Retina (tissue), 1 donor: ENCODE measurements around the gene FADS1.

Experiments
- DNase-seq: peaks from one replicate; pipeline ENCODE4 v3.0.0-alpha.2; 2016

The FADS1 gene

DNA sequence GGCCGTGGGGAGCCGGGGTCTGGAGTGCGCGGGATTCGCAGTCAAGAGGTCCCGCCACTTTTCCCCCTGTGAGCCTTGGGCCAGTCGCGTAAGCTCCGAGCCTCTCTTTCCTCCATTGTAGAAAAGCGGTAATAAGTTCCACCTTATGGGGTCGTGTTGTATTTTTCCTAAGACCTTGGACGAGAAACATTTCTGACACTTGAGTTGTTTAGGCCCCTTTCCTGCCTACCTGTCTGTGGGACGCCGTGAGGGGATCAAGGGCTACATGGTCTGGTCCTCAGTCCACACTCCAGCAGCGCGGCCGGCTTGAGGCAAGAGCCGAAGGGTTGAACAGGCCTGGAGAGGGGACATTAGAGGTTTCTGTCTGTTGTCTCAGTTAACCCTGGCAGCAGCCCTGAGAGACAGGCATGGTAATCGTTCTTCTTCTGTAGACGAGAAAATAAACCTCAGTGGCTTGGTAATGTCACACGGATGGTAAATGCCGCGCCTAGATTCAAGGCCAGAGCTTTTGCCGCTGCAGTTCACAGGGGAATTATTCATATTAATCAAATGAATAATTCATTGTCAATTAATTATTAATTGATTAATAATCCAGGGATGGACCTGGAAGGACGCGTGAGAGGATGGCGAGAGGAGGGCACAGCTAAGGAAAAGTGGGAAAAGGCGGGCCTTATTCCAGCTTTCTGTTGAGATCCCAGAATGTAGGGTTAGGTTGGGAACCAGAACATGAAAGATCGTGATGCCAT, 23.5 kb downstream of the FADS1 start:
- no peak for DNase-seq

DNA sequence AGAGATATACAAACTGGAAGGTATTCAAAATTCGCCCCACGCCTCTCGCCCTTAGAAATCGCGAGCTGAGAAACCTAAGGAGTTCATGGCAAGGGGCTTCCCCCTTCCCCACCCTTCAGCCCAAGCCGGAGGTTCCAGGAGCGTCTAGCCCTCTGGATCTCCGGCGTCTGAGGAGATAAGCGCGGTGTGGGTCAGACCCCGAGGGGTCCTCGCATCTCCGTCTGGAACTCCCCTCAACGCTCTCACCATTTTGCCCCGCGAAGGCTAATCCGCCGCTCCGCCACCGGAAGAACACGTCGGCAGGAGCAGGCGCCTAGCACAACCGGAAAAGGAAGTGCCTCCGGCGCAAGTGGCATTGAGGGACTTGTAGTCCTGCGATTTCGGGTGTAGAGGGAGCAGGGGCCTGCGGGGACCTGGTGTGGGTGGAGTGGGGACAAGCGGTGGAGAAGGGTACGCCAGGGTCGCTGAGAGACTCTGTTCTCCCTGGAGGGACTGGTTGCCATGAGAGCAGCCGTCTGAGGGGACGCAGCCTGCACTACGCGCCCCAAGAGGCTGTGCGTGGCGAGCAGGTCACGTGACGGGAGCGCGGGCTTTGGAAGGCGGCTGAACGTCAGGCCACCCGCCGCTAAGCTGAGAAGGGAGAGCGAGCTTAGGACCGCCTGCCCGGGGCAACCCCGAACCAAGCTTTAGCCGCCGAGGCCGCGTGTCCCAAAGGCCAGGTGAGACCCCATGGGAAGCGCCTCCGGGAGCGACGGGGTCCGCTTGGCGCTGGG, 24.3 kb downstream of the FADS1 start, which contains the start of the genes FEN1 and TMEM258:
Gene FEN1 (plus strand): TSS at position 602 of the 773 bp plus-strand sequence. CDS start 2,451 bp downstream, outside the sequence.
Gene TMEM258 (minus strand): TSS at position 290 of the 773 bp plus-strand sequence. CDS start 41 bp downstream, at position 249.
- DNase-seq, result peak; percentile 100

DNA sequence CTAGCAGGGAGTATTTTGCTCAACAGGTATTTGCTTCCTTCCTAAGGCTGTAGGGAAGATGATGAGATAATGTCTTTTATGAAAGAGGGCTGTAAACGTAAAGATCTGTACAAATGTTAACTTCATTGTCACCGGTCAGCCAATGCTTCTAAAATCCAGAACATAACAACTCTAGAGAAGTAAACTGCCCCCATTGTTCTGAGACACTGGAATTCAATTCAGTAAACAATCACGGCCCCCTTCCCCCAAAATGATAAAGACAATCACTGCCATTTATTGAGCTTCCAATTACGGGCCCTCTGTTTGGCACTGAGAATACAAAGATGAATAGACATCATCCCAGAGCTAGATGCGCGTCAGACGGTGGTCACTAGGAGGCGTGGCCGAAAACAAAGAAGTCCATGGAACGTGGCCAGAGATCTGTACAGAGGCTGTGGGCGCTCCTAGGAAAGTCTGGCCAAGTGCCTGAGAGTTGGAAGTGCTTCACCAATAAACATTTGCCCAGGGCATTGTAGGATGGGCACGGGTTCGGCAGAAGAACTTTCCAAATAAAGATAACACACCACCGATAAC, 25.0 kb downstream of the FADS1 start:
- DNase-seq, result no peak

DNA sequence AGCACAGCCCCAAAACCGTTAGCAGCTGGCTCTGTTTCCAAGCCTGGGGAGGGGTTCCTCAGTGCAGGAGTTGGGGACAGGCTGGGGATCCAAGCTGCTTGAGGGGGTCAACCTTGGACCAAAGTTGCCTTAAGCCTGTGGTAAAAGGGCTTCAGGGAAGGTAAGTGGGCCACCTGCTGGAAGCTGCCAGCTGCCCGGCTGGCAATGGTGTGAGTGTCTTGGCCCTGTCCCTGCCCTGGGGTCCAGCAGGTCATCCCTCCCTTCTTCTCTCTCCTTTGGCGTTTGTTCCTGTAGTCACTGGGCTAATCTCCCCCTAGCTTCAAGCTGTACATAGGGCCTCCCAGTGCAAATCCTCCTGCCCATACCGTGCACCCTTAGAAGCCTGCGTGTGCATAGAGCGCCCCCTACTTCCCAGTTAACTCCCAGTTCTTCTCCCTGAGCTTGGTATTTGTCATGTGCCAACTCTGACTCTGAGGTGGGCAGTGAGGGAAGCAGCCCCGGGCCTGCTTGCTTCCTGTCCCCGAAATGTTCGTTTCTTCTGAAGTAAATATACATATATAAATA, 28.8 kb downstream of the FADS1 start:
- peak; percentile 47 for DNase-seq

DNA sequence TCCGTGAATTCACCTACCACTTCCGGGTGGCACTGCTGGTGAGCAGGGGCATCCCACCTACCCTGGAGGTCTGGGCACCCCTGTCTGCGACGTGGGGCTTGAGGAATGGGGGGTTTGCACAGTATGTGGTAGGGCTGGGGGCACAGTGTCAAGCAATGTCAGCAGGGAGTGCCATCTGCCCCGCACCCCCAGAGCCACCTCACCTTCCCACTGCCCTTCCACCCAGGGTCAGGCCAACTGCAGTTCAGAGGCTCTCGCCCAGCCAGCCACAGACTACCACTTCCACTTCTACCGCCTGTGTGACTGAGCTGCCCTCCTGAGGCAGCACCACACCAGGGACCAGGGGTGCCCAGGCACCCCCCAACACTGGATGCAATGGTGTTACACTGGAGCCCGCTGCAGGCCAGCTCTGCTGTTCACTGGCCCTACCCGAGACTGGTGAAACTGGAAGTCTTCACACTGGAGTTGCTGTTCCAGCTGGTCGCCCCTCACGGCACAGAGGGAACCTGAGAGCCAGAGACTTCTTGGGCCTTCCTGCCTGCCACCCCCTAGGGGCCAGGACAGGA, 30.9 kb downstream of the FADS1 start:
- DNase-seq, result no peak

DNA sequence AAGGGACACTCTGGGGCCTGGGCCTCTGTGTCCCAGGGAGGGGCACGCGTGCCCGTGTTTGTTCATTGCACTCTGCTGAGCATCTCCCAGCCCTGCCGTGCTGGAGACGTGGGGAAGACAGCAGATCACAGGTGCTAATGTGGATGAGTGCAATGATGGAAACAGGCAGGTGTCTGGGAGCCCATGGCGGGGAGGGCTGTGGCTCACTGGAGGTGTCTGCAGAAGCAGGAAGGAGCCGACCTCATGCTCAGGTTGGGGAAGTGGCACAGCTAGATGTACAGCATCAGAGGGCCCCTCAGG, 32.3 kb downstream of the FADS1 start:
- DNase-seq, result no peak

DNA sequence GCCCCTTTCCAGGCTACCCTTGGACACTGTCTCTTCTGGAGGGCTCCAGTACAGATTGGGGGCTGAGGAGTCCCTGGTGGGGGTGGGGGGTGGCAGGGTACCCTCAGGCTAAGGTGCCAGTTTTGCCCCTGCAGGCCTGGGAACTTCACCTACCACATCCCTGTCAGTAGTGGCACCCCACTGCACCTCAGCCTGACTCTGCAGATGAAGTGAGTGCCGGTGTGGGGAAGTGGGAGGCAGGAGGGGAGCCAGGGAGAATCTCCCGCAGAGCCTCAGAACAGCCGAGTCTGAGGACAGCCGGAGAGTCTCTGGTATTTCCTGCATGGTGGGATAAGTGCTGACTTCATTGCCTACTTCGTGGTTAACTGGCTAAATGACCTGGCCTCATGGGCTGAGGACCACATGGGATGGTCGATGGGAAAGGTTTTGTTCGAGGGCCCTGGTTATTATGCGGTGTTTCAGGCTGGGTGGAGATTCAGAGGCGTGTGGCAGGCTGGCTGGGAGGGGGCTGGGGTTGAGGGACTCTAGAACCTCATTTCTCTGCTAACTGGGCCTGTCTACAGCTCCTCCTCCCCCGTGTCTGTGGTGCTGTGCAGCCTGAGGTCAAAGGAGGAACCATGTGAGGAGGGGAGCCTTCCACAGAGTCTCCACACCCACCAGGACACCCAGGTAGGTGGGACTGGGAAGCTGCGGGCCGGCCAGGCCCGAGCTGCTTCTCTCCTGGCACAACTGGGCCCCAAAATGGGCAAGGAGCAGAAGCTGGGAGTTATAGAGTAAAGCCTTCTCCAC, 32.9 kb downstream of the FADS1 start:
- no peak for DNase-seq

DNA sequence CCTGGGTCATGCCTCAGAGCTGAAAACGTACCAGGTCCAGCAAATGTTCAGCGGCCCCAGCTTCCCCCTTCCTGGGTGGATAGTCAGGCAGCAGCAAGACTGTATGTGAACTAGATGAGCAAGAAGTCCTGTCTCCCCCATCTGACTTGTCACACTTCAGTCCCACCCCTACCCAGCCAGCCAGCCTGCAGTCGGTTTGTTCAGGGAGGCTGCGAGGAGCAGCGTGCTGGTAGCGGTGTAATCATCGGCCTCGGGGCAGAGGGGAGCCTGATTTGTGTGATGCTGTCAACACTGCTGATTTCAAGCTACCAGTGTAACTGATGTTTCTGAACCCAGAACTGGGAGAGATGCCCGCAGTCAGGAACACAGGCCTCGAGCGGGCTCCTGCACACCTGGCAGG, 34.0 kb downstream of the FADS1 start:
- no peak for DNase-seq

DNA sequence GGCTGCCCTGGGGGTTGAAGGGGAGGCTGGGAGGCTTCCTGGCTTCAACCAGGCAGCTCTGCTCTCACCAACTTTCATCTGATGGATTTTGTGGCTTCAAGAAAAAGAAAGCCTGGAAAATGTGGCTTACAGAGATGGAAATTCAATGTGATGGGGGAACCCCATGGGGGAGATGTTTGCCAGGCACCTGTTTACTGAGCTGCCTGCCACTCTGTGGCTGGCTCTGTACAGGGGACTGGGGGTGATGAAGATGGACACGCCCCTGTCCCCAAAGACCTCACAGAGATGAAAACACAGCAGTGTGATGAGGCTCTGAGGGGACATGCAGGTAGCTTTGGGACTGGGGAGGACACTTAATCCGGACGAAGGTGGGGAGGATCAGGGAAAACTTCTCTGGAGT, 34.5 kb downstream of the FADS1 start:
- no peak for DNase-seq

DNA sequence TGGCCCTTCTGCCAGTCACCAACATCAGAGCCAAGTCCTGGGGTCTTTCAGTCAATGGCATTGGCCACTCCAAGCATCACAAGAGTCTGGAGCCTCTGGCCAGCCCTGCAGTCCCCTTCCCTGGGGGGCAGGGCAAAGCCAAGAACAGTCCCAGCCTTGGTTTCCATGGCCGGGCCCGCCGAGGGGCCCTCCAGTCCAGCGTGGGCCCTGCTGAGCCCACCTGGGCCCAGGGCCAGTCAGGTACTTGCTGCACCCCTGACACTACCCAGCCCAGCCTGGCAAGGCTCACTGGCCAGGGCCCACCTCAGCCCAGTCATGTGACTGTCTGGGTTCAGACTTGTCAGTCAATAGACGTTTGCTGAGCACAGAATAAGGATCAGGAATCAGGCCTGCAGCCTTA, 35.2 kb downstream of the FADS1 start:
- DNase-seq, result no peak

DNA sequence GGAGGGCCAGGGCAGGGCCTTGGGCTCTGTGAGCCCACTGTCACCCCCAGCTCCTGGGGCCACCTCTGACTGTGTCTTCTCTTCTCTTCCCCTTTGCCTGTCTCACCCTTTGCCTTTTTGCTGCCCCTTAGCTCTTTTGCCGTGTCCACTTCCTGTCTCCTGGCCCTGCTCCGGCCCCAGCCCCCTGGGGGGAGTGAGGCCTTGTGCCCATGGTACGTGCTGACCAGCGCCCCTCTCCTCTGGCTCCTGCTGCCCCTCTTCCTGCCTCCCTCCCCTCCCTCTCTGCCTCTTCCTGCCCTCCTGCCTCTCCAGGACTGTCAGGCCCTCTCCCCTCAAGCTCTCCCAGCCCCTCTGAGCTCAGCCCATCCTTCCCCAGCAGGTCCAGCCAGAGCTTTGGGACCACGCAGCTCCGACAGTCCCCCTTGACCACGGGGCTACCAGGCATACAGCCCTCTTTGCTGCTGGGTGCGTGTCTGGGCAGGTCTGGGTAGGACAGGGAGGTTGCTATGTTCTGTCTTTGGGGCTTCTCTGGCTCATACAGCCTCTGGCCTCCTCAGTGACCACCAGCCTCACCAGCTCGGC, 36.1 kb downstream of the FADS1 start:
- DNase-seq, result no peak

DNA sequence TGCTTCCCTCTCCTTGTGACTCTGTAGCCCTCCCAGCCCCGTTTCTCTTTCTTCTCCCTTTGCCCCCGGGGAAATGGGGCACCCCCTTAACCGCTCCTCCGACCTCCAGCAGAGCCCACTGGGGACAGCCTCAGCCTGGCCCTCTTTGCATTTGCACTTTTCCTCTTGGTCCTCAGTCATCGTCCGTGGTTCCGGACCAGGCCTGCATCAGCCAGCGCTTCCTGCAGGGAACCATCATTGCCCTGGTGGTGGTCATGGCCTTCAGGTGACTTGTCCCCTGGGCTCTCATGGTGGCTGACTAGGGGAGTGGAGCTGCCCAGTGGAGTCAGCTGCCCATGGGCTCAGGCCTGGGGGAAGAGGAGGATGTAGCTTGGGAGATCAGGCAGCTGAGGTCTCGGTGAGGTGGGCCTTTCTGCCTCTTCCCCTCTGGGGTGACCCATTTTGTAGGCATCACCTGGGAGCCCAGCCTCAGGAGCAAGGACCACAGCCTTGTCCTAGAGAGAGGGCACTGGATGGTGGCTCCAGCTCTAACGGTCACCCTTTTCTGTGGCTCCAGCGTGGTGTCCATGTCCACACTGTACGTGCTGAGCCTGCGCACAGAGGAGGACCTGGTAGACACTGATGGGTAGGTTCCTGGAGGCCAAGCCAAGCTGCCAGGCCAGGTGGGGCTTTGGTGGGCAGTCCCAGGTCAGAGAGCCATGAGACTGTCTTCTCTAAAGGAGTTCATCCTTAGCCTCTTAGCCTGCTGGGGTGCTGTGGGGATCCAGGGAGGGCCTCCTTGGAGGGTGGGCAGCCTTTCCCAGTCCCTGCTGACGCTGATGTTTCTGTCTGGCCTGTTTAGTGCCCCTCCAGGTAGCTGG, 36.9 kb downstream of the FADS1 start:
- no peak for DNase-seq

DNA sequence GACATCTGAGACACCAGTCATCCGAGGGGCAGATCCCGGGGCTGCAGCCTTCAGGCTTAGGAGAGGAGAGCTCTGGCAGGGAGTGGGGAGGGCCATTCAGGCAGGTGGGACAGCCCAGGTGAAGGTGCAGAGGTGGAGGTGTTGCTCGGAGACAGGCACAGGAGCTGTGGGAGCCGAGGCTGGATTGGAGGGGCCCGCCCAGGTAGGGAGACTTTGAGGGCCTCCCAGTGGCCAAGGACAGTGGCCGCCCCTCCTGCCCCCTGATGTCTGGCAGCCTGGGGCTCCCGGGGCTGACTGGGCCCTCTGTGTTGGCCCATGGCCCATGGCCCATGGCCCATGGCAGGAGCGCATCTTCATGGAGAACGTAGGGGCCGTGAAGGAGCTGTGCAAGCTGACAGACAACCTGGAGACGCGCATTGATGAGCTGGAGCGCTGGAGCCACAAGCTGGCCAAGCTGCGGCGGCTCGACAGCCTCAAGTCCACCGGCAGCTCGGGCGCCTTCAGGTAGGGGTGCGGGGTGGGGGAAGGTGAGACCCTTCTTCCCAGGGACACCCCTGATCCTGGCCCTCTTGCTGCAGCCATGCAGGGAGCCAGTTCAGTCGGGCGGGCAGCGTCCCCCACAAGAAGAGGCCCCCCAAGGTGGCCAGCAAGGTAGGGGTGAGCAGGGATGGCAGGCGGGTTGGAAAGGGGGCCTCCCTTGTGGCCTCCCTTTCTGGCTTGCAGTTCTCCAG, 37.7 kb downstream of the FADS1 start:
- DNase-seq, result no peak

DNA sequence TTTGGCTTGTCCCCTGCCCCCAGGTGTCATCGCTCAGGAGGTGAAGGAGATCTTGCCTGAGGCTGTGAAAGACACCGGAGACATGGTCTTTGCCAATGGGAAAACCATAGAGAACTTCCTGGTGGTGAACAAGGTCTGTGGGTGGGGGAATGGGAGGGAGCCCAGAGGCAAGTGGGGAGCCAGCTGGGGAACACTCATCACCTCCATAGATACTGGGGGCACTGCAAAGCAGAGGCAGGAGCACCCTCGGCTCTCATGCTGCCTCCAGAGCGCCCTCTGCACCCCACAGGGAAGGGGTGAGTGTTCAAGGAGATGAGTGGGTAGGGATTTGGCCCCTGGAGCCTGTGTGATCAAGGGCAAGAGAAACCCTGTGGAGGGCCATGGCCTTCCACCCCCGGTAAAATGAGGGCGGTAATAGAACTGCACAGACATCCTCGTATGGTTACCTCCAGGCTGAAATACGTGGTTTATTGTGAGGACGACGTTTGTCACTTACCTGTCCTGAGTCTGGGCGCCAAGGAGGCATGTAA, 38.4 kb downstream of the FADS1 start:
- DNase-seq, result no peak

DNA sequence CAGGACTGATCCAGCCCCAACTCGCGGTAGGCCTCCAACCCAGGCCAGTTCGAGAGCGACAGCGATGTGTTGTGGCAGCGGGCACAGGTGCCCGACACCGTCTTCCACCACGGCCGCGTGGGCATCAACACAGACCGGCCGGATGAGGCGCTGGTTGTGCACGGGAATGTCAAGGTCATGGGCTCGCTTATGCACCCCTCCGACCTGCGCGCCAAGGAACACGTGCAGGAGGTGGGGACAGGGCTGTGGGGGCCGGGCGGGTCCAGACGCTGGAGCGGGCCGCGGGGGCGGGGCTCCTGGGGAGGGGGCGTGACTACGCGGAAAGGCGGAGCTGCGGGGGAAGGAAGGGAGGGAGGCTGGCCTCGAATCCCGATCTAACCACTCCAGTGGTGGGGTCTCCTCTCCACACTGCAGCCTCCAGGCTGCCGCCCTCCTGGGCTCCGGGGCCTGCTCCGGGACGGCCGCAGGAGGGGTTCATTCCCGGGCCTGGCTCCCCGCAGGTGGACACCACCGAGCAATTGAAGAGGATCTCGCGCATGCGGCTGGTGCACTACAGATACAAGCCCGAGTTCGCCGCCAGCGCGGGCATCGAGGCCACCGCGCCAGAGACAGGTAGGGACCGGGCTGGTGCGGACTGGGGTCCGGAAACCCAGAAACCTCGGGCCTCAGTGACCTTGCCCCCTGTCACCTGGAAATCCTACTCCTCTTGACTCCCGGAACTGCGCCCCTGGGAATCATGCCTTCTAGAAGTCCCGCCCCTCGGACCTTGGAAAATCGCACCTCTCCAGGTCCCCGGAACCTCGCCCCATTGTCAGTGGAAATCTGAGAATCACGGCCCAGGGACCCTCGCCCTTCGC, 39.3 kb downstream of the FADS1 start:
- DNase-seq, result peak; percentile 58

DNA sequence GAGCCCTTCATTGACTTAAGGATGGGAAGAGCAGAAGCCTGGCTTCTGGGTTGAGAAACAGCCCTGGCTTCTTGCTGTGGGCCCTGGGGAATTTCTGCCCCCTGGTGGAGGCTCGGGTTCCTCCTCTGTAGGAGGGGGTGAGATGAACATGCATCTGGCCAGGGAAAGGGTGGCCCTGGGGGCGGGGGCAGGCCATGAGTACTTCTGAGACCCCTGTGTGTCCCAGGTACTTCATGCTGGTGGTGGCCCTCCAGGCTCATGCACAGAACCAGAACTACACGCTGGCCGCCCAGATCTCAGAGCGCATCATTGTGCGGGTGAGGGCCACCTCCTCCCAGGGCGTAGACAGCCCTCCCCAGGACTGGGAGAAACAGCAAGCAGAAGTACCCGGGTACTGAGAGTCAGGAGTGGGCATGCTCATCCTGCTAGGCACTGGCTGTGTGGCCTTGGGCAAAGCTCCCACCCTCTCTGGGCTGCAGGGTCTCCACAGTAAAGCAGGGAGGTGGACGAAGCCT, 40.2 kb downstream of the FADS1 start:
- DNase-seq, result no peak

DNA sequence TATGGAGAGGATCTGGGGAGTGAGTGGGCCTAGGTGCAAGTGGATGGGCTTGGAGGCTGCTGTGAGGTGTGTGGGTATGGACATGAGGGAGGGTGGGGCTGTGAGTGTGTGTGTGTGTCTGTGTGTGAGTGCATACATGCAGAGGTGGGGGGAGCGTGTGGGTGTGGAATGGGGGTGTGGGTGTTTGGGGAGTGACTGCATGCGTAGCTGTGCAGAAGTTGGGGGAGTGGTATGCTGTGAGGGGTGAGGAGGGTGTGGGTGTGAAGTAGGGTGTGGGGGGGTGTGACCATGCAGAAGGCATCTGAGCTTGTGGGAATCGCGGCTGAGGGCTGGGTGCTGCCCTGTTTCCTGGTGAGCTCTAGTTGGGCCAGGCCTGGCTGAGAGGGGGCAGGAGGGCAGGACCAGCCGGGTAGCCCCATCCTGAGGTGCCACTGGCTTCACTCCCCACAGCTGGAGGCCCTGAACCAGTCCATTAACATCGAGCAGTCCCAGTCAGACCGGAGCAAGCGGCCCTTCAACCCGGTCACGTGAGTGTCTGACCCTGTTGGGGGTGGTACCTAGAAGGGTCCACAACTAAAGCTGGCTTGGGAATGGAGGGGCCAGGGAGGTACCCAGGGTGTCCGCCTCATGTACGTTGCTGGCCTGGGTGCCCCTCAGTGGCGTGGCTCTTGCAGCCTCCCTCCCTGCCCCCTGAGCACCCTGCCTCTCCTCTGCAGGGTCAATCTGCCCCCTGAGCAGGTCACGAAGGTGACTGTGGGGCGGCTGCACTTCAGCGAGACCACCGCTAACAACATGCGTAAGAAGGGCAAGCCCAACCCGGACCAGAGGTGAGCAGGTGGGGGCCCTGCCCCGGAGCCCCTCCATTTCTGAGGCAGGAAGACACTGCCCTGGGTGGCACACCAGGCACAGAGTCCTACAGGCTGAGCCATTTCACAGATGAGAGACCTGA, 40.9 kb downstream of the FADS1 start:
- DNase-seq, result no peak

DNA sequence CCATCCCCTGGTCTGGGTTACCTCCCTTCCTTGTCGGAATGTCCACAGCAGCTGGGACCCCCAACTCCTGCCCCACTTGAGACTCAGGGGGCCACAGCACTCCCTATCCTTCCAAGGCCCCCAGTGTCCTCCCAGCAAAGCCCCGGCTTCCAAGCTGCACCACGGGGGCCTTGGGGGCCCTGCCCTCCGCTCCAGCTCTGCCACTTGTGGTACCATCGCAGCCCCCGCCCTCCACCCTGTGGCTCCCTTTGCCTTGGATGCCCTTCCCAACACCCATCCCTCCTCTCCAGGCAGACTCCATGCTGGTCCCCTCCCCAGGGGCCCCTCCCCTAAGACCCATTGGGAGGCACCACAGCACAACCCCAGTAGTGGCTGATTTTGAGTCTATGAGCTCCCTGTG, 41.7 kb downstream of the FADS1 start:
- DNase-seq, result no peak
